Stomach smooth muscle (tissue), 2 donors: Measurements from ENCODE around the gene HLF.

Experiments used
- H3K27ac ChIP-seq: one replicate; pipeline ENCODE4 v1.7.0; 2013; ENCODE audit warnings: mild to moderate bottlenecking, low read length, inconsistent platforms
- H3K27me3 ChIP-seq, 2 donors: one replicate each; pipeline ENCODE4 v1.7.0; 2013; ENCODE audit warnings: low read length in 2 of 2; ENCODE audit not compliant: insufficient read depth in 2 of 2, control insufficient read depth in 1 of 2
- H3K36me3 ChIP-seq, 2 donors: one replicate each; pipeline ENCODE4 v1.7.0; 2013; ENCODE audit warnings: low read length in 2 of 2; ENCODE audit not compliant: control insufficient read depth in 2 of 2, insufficient read depth in 2 of 2
- H3K4me1 ChIP-seq: one replicate; pipeline ENCODE4 v1.7.0; 2013; ENCODE audit warnings: low read length; ENCODE audit not compliant: control insufficient read depth, insufficient read depth
- H3K4me3 ChIP-seq, 2 donors: one replicate each; pipeline ENCODE4 v1.7.0; 2013; ENCODE audit warnings: low read length in 2 of 2
- H3K9ac ChIP-seq, 2 donors: one replicate each; pipeline ENCODE4 v1.7.0; 2013; ENCODE audit warnings: low read length in 2 of 2, mild to moderate bottlenecking in 1 of 2
- H3K9me3 ChIP-seq, 2 donors: one replicate each; pipeline ENCODE4 v1.7.0; 2013; ENCODE audit warnings: low read length in 2 of 2; ENCODE audit not compliant: control insufficient read depth in 2 of 2
- donor health status: healthy.
- donor health status: Pancreatic carcinoma.

The HLF gene

DNA sequence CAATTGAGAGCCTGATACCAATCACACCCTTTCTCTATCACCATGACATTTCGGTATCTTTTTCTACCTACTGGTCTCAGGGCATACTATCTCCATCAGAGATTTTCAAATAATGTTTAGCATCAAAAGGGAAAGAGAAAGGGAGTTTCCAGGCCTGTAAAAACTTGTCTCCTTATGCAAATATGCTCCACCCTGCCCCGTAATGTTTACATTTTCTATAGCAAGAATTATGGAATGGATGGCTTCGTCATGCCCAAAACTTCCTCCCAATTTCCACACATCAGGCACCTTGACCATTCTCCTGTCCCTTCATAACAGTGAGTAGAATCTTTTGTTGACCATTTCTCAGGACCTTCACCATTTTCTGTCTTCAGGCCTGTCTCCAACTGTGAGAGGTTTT is 30.9 kb upstream of the HLF start:
- Histone ChIP-seq H3K27ac (no peak overlapping the region), H3K9ac (no peak overlapping the region), H3K9me3 (no peaks in the 10 kb centered on the region), H3K27me3 (no peaks in the 10 kb centered on the region), H3K4me1 (peaks cover 10% of the 10 kb centered on the region), H3K36me3 (no peaks in the 10 kb centered on the region), H3K4me3 (no peak overlapping the region)

- Histone ChIP-seq H3K4me3 (no peak overlapping the region), H3K36me3 (no peaks in the 10 kb centered on the region), H3K27ac (no peak overlapping the region), H3K27me3 (no peaks in the 10 kb centered on the region), H3K9me3 (no peaks in the 10 kb centered on the region), H3K4me1 (peaks cover 14% of the 10 kb centered on the region), H3K9ac (no peak overlapping the region)
Measured at GRCh38 chr17:55236316-55236715, 28.4 kb upstream of the HLF start.

DNA sequence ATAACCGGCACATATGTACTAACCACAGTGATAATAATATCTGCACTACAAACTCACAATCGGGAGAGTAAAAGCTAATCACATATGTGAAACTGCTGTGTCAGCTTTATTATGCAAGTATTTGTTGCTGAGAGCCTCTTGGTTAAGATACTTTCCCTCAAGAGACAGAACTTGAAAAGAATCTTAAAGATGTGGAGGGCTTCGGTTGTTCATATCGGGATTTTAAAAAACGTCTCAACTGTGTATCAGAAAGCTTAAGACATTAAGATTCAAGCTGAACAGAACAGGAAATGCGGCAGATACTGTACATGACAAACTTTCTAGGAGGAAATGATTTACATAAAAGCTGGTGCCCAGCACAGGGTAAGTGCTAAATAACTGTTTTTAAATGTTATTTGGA is 27.5 kb upstream of the HLF start:
- H3K27ac ChIP-seq, result no peak overlapping the region
- H3K36me3 ChIP-seq, result no peaks in the 10 kb centered on the region
- no peaks in the 10 kb centered on the region for H3K27me3 ChIP-seq
- peaks cover 14% of the 10 kb centered on the region for H3K4me1 ChIP-seq
- H3K4me3 ChIP-seq, result peak overlapping the region in 1 of 2 donors; percentile 81
- no peaks in the 10 kb centered on the region for H3K9me3 ChIP-seq
- H3K9ac ChIP-seq, result no peak overlapping the region

DNA sequence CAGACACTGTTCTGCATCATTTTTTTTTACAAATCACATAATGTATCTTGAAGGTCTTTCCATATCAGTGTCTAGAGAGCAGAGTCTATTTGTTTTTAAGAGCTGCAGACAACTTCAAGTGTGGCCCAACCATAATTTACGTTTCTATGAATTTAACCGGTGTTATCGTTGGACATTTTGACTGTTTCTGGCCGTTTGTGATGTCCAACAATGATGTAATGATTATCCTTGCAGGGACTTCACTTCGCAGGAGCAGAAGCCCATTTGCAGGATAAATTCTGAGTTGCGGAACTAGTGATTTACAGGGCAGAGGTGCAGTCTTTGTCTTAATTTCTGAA is 26.9 kb upstream of the HLF start:
- Histone ChIP-seq H3K4me3 (peak overlapping the region; percentile 81), H3K9me3 (no peaks in the 10 kb centered on the region), H3K4me1 (peaks cover 14% of the 10 kb centered on the region), H3K27me3 (no peaks in the 10 kb centered on the region), H3K27ac (peak overlapping the region; percentile 89), H3K9ac (peak overlapping the region; percentile 51 to 71), H3K36me3 (no peaks in the 10 kb centered on the region)

- Histone ChIP-seq H3K36me3 (no peaks in the 10 kb centered on the region), H3K27me3 (no peaks in the 10 kb centered on the region), H3K9ac (peak overlapping the region; percentile 55 to 71), H3K27ac (peak overlapping the region; percentile 89), H3K4me3 (peak overlapping the region; percentile 81), H3K4me1 (peaks cover 14% of the 10 kb centered on the region), H3K9me3 (no peaks in the 10 kb centered on the region)
Measured at GRCh38 chr17:55238179-55238930, 26.4 kb upstream of the HLF start.

DNA sequence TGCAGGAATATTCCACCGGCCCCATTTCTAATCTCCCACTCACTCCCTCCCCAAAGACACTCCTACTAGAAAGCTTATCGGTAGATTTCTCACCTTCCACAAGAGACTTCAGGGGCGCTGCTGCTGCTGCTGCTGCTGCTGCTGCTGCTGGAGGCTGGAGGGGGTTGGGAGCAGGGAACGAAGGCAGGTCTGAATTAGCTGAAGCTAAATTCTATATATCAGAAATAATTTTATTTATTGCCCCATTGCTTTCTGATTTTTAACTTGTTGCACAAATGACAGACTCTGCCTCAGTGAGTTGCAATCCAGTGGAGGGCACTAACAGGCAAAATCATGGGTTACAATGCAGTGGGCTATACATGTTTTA is 25.8 kb upstream of the HLF start:
- H3K36me3 ChIP-seq, result no peaks in the 10 kb centered on the region
- H3K9ac ChIP-seq, result peak overlapping the region; percentile 55 to 58
- H3K4me1 ChIP-seq, result peaks cover 14% of the 10 kb centered on the region
- H3K9me3 ChIP-seq, result no peaks in the 10 kb centered on the region
- peak overlapping the region; percentile 81 for H3K4me3 ChIP-seq
- H3K27me3 ChIP-seq, result no peaks in the 10 kb centered on the region
- H3K27ac ChIP-seq, result peak overlapping the region; percentile 89

GRCh38 chr17:55241097-55241496 is 23.7 kb upstream of the HLF start:
- H3K27ac ChIP-seq, result no peak overlapping the region
- H3K9me3 ChIP-seq, result no peaks in the 10 kb centered on the region
- no peak overlapping the region for H3K4me3 ChIP-seq
- H3K9ac ChIP-seq, result no peak overlapping the region
- H3K4me1 ChIP-seq, result peaks cover 14% of the 10 kb centered on the region
- no peaks in the 10 kb centered on the region for H3K36me3 ChIP-seq
- peaks cover 0 to under 1% of the 10 kb centered on the region in 2 donors for H3K27me3 ChIP-seq

DNA sequence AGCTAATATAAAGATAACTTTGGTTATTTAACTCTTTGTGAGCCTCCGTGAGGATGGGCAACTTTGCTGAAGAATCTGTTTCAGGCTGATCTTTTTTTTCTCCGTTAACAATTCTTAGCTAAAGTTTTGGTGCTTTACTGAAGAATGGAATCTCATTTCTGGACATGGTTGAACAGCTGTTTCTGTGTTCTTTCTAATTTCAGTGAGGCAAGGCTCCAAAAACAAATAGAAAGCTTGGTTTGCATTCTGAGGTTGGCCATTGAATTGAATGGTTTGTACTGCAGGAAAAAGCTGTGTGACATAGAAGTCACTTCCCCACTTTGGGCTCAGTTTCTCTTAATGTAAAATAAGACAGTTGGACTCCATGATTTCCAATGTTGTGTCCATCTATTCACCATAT is 22.3 kb upstream of the HLF start:
- Histone ChIP-seq H3K9me3 (no peaks in the 10 kb centered on the region), H3K27me3 (peaks cover 0 to 2% of the 10 kb centered on the region in 2 donors), H3K4me3 (no peak overlapping the region), H3K27ac (no peak overlapping the region), H3K9ac (no peak overlapping the region), H3K4me1 (peaks cover 11% of the 10 kb centered on the region), H3K36me3 (no peaks in the 10 kb centered on the region)

DNA sequence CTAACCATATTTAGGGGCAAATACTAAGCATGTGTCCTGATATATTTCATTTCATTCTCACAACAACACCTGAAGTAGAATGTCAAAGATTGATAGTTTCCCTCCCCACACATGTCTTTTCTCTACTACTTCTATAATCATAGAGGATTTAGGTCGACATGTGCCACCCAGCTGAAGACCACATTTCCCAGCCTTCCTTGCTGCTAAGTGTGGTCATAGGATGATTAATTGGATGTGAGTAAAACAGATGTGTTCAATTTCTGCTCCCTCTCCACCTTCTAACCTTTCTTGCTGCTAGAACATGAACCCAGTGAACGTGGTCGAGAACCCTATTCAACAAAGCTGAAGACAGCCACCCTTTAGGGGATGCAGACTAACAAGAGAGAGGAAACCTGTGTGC is 18.8 kb upstream of the HLF start:
- peaks cover 0 to 2% of the 10 kb centered on the region in 2 donors for H3K27me3 ChIP-seq
- no peak overlapping the region for H3K27ac ChIP-seq
- no peaks in the 10 kb centered on the region for H3K36me3 ChIP-seq
- H3K4me1 ChIP-seq, result no peaks in the 10 kb centered on the region
- H3K4me3 ChIP-seq, result no peak overlapping the region
- H3K9ac ChIP-seq, result no peak overlapping the region
- H3K9me3 ChIP-seq, result no peaks in the 10 kb centered on the region

DNA sequence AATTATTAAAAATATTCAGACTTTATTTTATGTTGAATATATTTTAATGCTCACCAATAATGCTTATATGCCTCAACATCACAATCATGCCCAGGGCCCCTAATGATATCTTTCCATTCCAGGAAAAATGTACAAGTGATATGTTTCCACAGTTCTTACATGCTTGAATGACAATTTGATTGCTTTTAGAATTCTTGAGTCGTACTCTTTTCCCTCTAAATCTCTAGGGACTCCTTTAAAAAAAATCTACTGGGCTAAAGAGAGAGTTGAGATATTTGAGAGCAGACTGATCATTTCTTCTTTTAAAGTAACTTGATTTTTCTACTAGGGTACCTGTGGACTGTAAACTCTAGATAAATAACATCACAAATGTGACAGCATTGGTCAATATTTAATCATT is 18.2 kb upstream of the HLF start:
- H3K4me3 ChIP-seq, result no peak overlapping the region
- H3K36me3 ChIP-seq, result no peaks in the 10 kb centered on the region
- H3K27me3 ChIP-seq, result peaks cover 0 to 2% of the 10 kb centered on the region in 2 donors
- no peak overlapping the region for H3K9ac ChIP-seq
- H3K4me1 ChIP-seq, result no peaks in the 10 kb centered on the region
- no peaks in the 10 kb centered on the region for H3K9me3 ChIP-seq
- no peak overlapping the region for H3K27ac ChIP-seq

GRCh38 chr17:55248077-55248476 is 16.7 kb upstream of the HLF start:
- H3K9me3 ChIP-seq, result no peaks in the 10 kb centered on the region
- no peaks in the 10 kb centered on the region for H3K4me1 ChIP-seq
- H3K4me3 ChIP-seq, result no peak overlapping the region
- H3K36me3 ChIP-seq, result no peaks in the 10 kb centered on the region
- peaks cover 0 to 4% of the 10 kb centered on the region in 2 donors for H3K27me3 ChIP-seq
- no peak overlapping the region for H3K27ac ChIP-seq
- no peak overlapping the region for H3K9ac ChIP-seq
